HepG2 (cell line): Measurements from ENCODE around the gene EPHA3. TPM values are rescaled to one million over a fixed set of nuclear protein-coding genes. Genes with fewer than 3 reads are reported as not detected.

ENCODE experiments used
- ATAC-seq: fragments of 200-7000 bp; cut with Tn5 transposase; 3 replicates; pipeline ENCODE4 v1.9.1; 2020; ENCODE audit warnings: mild to moderate bottlenecking, moderate library complexity
- BruUV-seq: library from RNA; stranded (reverse); fragments of 400-500 nt; replicated peaks from 2 replicates; lab custom pipeline; 2021; lab: Mats Ljungman, UMichigan
- CTCF ChIA-PET: fragments of 300-600 bp; formaldehyde crosslinking; extraction: SDS; loops from one replicate; lab custom pipeline; 2021; ENCODE audit warnings: low total read pairs, inconsistent platforms, low intra/inter-chr PET ratio; lab: Yijun Ruan, JAX
- POLR2A ChIA-PET: fragments of 350-600 bp; sonication (Branson Sonifier 250); formaldehyde crosslinking; loops from one replicate; lab custom pipeline; 2020; ENCODE audit warnings: antibody characterized with exemption, inconsistent platforms; lab: Yijun Ruan, JAX
- DNase-seq: peaks from one replicate; pipeline ENCODE4 v3.0.0-alpha.2; 2015; ENCODE audit warnings: low spot score
- FAIRE-seq: peaks from 3 replicates; lab custom pipeline; 2011; peaks lifted over from hg19 to GRCh38; lab: Jason Lieb, UNC
- H2AFZ ChIP-seq: one replicate; pipeline ENCODE4 v1.6.1; 2011; ENCODE audit warnings: low read length, inconsistent platforms
- H3K27ac ChIP-seq: fragments of 300-600 bp; 3 replicates; pipeline ENCODE4 v1.8.0; 2011; ENCODE audit warnings: mixed run types, mild to moderate bottlenecking, mixed read lengths, low read length, inconsistent platforms; ENCODE audit not compliant: insufficient read depth; ENCODE audit errors: extremely low read length
- H3K27me3 ChIP-seq, 2 experiments: fragments of 200-600 bp in 1 of 2; 2 replicates in 1 of 2; 3 replicates in 1 of 2; pipeline versions ENCODE4 v1.6.0 to v1.8.0; 2011; ENCODE audit warnings: low read length in 2 of 2, mild to moderate bottlenecking in 2 of 2, moderate library complexity in 2 of 2, inconsistent platforms in 1 of 2; ENCODE audit not compliant: insufficient read depth in 2 of 2, control insufficient read depth in 1 of 2
- H3K36me3 ChIP-seq, 2 experiments: fragments of 200-600 bp in 1 of 2; replicated peaks in 1 of 2; 2 replicates in 1 of 2; 3 replicates in 1 of 2; pipeline versions ENCODE4 v1.5.1 to v1.8.0; 2011; ENCODE audit warnings: low read length in 2 of 2, inconsistent platforms in 1 of 2; ENCODE audit not compliant: insufficient read depth in 2 of 2, control insufficient read depth in 1 of 2
- H3K4me1 ChIP-seq: 2 replicates; pipeline ENCODE4 v1.5.1; 2012; ENCODE audit warnings: low read length, inconsistent platforms; ENCODE audit not compliant: insufficient read depth
- H3K4me2 ChIP-seq: 2 replicates; pipeline ENCODE4 v1.6.0; 2011; ENCODE audit warnings: low read depth, low read length, inconsistent platforms
- H3K4me3 ChIP-seq, 3 experiments: fragments of 200-600 bp in 1 of 3; sonication (generic), shearing (Covaris generic) in 1 of 3; replicated peaks in 1 of 3; 2 replicates each; pipeline ENCODE4 v1.5.1; 2011 to 2016; ENCODE audit warnings: low read length in 3 of 3, inconsistent platforms in 2 of 3, low read depth in 2 of 3, mild to moderate bottlenecking in 2 of 3, control low read depth in 1 of 3, mixed read lengths in 1 of 3; ENCODE audit not compliant: insufficient read depth in 1 of 3
- H3K79me2 ChIP-seq: one replicate; pipeline ENCODE4 v1.6.1; 2011; ENCODE audit warnings: low read length, inconsistent platforms; ENCODE audit not compliant: insufficient read depth
- H3K9ac ChIP-seq: 2 replicates; pipeline ENCODE4 v1.6.0; 2011; ENCODE audit warnings: mild to moderate bottlenecking, low read depth, low read length, inconsistent platforms; ENCODE audit not compliant: insufficient read depth
- H3K9me3 ChIP-seq: 2 replicates; pipeline ENCODE4 v1.5.1; 2012; ENCODE audit warnings: mild to moderate bottlenecking, low read length
- H4K20me1 ChIP-seq: 2 replicates; pipeline ENCODE4 v1.6.0; 2011; ENCODE audit warnings: inconsistent platforms, mild to moderate bottlenecking, low read length, moderate library complexity; ENCODE audit not compliant: insufficient read depth
- EP300 ChIP-seq, 3 experiments: sonication (generic) in 1 of 3; formaldehyde crosslinking in 1 of 3; IDR thresholded peaks; 2 replicates each; pipeline versions ENCODE4 v1.5.1 to v1.6.1; 2011 to 2020; ENCODE audit warnings: low read depth in 2 of 3, low read length in 2 of 3, borderline replicate concordance in 1 of 3, improper control_type of control experiment in 1 of 3, mild to moderate bottlenecking in 1 of 3, missing genetic modification reagents in 1 of 3, moderate library complexity in 1 of 3
- HDAC6 ChIP-seq: fragments of 200-600 bp; sonication (generic); IDR thresholded peaks from 2 replicates; pipeline ENCODE4 v1.7.0; 2017; ENCODE audit warnings: mild to moderate bottlenecking, antibody characterized with exemption, low read length, low read depth
- KDM5B ChIP-seq: sonication (generic); formaldehyde crosslinking; IDR thresholded peaks from 2 replicates; pipeline ENCODE4 v1.4.0; 2020; ENCODE audit warnings: missing genetic modification reagents, mild to moderate bottlenecking, borderline replicate concordance
- MBNL3 ChIP-seq: fragments of 250-450 bp; sonication (Bioruptor Pico); conservative IDR thresholded peaks from 2 replicates; pipeline ENCODE4 v1.8.0; 2022; ENCODE audit warnings: mild to moderate bottlenecking, inconsistent platforms
- REXO4 ChIP-seq: sonication (generic); formaldehyde crosslinking; IDR thresholded peaks from 2 replicates; pipeline ENCODE4 v1.8.0; 2022; ENCODE audit warnings: missing genetic modification reagents, mild to moderate bottlenecking, borderline replicate concordance
- SKI ChIP-seq: fragments of 450-650 bp; IDR thresholded peaks from one replicate; pipeline ENCODE4 v1.6.1; 2018; ENCODE audit warnings: mild to moderate bottlenecking; ENCODE audit not compliant: partially characterized antibody
- TFAP4 ChIP-seq: sonication (generic); IDR thresholded peaks from 2 replicates; pipeline ENCODE4 v1.6.1; 2016; ENCODE audit warnings: low read depth, borderline replicate concordance
- ZC3H4 ChIP-seq: sonication (generic); formaldehyde crosslinking; IDR thresholded peaks from 2 replicates; pipeline ENCODE4 v1.4.0; 2020; ENCODE audit warnings: missing genetic modification reagents, borderline replicate concordance
- ZFP1 ChIP-seq: IDR thresholded peaks from 2 replicates; pipeline ENCODE4 v1.6.1; 2016
- ZNF33B ChIP-seq: sonication (generic); formaldehyde crosslinking; IDR thresholded peaks from 2 replicates; pipeline ENCODE4 v1.5.1; 2020; ENCODE audit warnings: mild to moderate bottlenecking, missing genetic modification reagents
- WGBS: methylation state at CpG from one replicate; pipeline ENCODE4 v1.1.6; 2017; ENCODE audit warnings: low lambda C conversion rate; 5-methylcytosine and 5-hydroxymethylcytosine counted together
- in situ Hi-C: cut with HindIII; loops from 2 replicates; pipeline ENCODE4 v1.10.0; 2017; ENCODE audit warnings: low pct_unique_long_range_greater_than_20kb; ENCODE audit not compliant: extremely low pct_ligation_motif_present
- intact Hi-C: fragments of 100-400 bp; cut with micrococcal nuclease; formaldehyde crosslinking; loops from one replicate; pipeline ENCODE4 v1.10.0; 2022; ENCODE audit not compliant: unreplicated experiment
- polyA plus RNA-seq, 8 experiments: library from polyadenylated mRNA; depleted of rRNA in 3 of 8; stranded (reverse) in 7 of 8; unstranded in 1 of 8; fragments of >200 nt; fragmentation: Illumina TruSeq in 4 of 8; extraction: Trizol in 4 of 8; gene quantifications; 2 replicates each; pipeline versions ENCODE4 v1.2.1 to v1.2.3, GENCODE V29; 2011 to 2016; ENCODE audit warnings: low read depth in 4 of 8, missing spikeins in 1 of 8, mixed read lengths in 1 of 8; ENCODE audit not compliant: insufficient read depth in 1 of 8
- total RNA-seq, 5 experiments: library from RNA; depleted of rRNA; stranded (reverse); fragments of >200 nt; fragmentation: Illumina TruSeq; extraction: Trizol; gene quantifications; 2 replicates each; pipeline ENCODE4 v1.2.3, GENCODE V29; 2016; ENCODE audit warnings: low read depth in 1 of 5
- TF ChIP-seq, protein P1 (sequence below): sonication (generic); formaldehyde crosslinking; IDR thresholded peaks from 2 replicates; pipeline ENCODE4 v1.5.1; 2020; ENCODE audit warnings: mild to moderate bottlenecking, missing genetic modification reagents, moderate library complexity
- TF ChIP-seq, protein P2 (sequence below): sonication (generic); formaldehyde crosslinking; IDR thresholded peaks from 2 replicates; pipeline ENCODE4 v1.4.0; 2020; ENCODE audit warnings: missing genetic modification reagents
- TF ChIP-seq, protein P3 (sequence below): sonication (generic); formaldehyde crosslinking; IDR thresholded peaks from 2 replicates; pipeline ENCODE4 v1.5.1; 2020; ENCODE audit warnings: mild to moderate bottlenecking, missing genetic modification reagents, borderline replicate concordance

Gene EPHA3
- total and polyA plus RNA-seq, 2 of the 13 experiments (the other 11 are each of a cell fraction or from before 2014, with no cell fraction given): 0.01 TPM; not detected in 1

DNA sequence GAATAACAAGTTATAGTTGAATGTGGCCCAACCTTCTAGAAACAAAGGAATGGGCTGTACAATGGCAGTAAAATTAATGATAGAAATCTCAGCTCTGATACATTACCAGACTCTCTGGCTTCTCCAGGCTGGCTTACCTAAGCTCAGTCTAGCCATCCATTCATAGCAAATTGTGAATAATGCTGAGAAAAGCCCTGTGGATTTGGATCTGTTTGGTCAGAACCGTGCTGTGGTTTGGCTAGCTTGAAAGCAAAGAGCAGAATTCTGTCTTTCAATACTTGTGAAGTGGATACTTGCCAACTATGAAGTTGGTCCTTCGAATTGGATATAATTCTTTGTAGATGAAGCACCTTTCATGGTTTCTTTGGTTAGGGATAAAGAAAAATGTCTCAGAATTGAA lies 199.1 kb downstream of the EPHA3 start (continued):
- TF ChIP-seq, protein P1, sequence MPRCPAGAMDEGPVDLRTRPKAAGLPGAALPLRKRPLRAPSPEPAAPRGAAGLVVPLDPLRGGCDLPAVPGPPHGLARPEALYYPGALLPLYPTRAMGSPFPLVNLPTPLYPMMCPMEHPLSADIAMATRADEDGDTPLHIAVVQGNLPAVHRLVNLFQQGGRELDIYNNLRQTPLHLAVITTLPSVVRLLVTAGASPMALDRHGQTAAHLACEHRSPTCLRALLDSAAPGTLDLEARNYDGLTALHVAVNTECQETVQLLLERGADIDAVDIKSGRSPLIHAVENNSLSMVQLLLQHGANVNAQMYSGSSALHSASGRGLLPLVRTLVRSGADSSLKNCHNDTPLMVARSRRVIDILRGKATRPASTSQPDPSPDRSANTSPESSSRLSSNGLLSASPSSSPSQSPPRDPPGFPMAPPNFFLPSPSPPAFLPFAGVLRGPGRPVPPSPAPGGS: no peak
- TF ChIP-seq ZFP1 (CRISPR knock-in tag) (no peak), KDM5B (no peak), REXO4 (CRISPR knock-in tag) (no peak)
- TF ChIP-seq, protein P2, sequence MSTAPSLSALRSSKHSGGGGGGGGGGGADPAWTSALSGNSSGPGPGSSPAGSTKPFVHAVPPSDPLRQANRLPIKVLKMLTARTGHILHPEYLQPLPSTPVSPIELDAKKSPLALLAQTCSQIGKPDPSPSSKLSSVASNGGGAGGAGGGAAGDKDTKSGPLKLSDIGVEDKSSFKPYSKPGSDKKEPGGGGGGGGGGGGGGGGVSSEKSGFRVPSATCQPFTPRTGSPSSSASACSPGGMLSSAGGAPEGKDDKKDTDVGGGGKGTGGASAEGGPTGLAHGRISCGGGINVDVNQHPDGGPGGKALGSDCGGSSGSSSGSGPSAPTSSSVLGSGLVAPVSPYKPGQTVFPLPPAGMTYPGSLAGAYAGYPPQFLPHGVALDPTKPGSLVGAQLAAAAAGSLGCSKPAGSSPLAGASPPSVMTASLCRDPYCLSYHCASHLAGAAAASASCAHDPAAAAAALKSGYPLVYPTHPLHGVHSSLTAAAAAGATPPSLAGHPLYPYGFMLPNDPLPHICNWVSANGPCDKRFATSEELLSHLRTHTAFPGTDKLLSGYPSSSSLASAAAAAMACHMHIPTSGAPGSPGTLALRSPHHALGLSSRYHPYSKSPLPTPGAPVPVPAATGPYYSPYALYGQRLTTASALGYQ (CRISPR knock-in tag): no peak

- FAIRE-seq (no peak), DNase-seq (no peak), ATAC-seq (no peak)
- Histone ChIP-seq H3K4me2 (no peak overlapping the region), H3K9me3 (no peaks in the 10 kb centered on the region), H3K79me2 (no peaks in the 10 kb centered on the region), H3K27ac (no peak overlapping the region), H3K27me3 (no peaks in the 10 kb centered on the region), H2AFZ (no peak overlapping the region), H3K9ac (no peak overlapping the region), H3K4me3 (no peak overlapping the region), H3K36me3 (no peaks in the 10 kb centered on the region), H4K20me1 (no peaks in the 10 kb centered on the region), H3K4me1 (no peaks in the 10 kb centered on the region)
- ChIA-PET CTCF (no interaction called here), POLR2A (no interaction called here)
- intact Hi-C loops: no loop called here
- TF ChIP-seq EP300 (IDR thresholded peaks at IDR 0.05; ENCODE audit: low read depth in 2 of 2, low read length in 2 of 2) (no peak), EP300 (CRISPR knock-in tag; IDR thresholded peaks at IDR 0.05; ENCODE audit: borderline replicate concordance) (no peak), ZC3H4 (CRISPR knock-in tag) (no peak), HDAC6 (no peak), TFAP4 (no peak), ZNF33B (no peak), SKI (no peak), MBNL3 (CRISPR knock-in tag) (no peak)
- TF ChIP-seq, protein P3, sequence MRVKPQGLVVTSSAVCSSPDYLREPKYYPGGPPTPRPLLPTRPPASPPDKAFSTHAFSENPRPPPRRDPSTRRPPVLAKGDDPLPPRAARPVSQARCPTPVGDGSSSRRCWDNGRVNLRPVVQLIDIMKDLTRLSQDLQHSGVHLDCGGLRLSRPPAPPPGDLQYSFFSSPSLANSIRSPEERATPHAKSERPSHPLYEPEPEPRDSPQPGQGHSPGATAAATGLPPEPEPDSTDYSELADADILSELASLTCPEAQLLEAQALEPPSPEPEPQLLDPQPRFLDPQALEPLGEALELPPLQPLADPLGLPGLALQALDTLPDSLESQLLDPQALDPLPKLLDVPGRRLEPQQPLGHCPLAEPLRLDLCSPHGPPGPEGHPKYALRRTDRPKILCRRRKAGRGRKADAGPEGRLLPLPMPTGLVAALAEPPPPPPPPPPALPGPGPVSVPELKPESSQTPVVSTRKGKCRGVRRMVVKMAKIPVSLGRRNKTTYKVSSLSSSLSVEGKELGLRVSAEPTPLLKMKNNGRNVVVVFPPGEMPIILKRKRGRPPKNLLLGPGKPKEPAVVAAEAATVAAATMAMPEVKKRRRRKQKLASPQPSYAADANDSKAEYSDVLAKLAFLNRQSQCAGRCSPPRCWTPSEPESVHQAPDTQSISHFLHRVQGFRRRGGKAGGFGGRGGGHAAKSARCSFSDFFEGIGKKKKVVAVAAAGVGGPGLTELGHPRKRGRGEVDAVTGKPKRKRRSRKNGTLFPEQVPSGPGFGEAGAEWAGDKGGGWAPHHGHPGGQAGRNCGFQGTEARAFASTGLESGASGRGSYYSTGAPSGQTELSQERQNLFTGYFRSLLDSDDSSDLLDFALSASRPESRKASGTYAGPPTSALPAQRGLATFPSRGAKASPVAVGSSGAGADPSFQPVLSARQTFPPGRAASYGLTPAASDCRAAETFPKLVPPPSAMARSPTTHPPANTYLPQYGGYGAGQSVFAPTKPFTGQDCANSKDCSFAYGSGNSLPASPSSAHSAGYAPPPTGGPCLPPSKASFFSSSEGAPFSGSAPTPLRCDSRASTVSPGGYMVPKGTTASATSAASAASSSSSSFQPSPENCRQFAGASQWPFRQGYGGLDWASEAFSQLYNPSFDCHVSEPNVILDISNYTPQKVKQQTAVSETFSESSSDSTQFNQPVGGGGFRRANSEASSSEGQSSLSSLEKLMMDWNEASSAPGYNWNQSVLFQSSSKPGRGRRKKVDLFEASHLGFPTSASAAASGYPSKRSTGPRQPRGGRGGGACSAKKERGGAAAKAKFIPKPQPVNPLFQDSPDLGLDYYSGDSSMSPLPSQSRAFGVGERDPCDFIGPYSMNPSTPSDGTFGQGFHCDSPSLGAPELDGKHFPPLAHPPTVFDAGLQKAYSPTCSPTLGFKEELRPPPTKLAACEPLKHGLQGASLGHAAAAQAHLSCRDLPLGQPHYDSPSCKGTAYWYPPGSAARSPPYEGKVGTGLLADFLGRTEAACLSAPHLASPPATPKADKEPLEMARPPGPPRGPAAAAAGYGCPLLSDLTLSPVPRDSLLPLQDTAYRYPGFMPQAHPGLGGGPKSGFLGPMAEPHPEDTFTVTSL: no peak
- 19% methylated on average over 2 of the region's 2 CpGs for WGBS
- in situ Hi-C loops: no loop called here
- BruUV-seq: no TSS peak
These were observed 204.2 kb downstream of the EPHA3 start for GRCh38 chr3:89311581-89311980.
